AG09309 (cell line): ENCODE data around the gene PRR16.

ENCODE experiments used
- DNase-seq: peaks from one replicate; pipeline ENCODE4 v3.0.0-alpha.2; 2010; ENCODE audit warnings: low read depth
- H3K4me3 ChIP-seq: 2 replicates; pipeline ENCODE4 v1.5.1; 2011; ENCODE audit warnings: mild to moderate bottlenecking, low read depth, low read length, moderate library complexity; ENCODE audit not compliant: control insufficient read depth
- CTCF ChIP-seq: IDR thresholded peaks from 2 replicates; pipeline ENCODE4 v1.5.1; 2011; ENCODE audit warnings: mild to moderate bottlenecking, low read depth, low read length, inconsistent platforms; ENCODE audit not compliant: insufficient read depth, control insufficient read depth; ENCODE audit errors: missing control alignments

PRR16 gene

DNA sequence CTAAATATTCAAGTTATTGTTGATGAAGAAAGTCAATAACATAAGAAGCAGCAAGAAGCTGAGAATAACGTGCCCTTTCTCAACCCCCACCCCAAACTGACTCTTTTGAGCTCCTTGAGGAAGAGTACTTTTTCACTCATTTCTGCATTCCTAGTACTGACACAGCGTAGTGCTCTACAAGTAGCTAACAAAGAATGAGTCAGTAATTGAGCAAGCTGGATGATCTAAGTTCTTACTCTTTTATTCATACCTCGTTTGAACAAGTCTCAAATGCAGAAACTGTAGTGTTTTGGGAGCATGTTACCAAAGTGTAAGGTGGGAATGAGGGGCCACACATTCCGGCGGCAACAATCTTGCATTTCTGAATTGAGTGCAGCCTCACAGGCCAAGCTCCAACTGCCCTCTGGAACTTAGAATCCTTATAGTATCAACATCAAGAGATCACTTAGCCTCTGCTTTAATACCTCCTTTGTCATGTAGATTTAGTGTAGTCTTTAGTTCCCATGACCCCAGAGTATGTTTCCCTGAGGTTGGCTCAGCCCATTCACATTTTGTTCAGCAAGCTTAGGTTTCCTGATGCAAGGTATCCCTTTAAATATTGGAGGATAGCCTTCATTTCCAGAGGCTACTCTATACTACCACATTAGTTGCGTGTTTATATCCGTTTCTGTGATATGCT, 152.0 kb downstream of the PRR16 start:
- DNase-seq = no peak
- TF ChIP-seq CTCF = no peak
- H3K4me3 ChIP-seq = no peak overlapping the region

DNA sequence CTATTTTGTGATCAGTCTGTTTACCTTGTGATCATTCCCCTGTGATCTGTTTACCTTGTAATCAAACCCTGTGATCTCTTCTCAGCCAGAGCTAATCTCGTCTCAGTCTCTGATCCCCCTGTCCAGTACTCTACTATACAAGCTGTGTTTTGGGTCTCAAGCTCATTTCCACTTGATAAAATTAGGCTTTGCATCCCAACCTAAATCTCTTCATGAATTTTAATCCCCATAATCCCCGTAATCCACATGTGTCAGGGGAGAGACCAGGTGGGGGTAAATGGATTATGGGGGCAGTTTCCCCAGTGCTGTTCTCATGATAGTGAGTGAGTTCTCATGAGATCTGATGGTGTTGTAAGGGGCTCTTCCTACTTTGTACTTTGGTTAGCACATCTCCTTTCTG, 157.2 kb downstream of the PRR16 start:
- DNase-seq = no peak
- no peak for TF ChIP-seq CTCF
- H3K4me3 ChIP-seq = no peak overlapping the region

DNA sequence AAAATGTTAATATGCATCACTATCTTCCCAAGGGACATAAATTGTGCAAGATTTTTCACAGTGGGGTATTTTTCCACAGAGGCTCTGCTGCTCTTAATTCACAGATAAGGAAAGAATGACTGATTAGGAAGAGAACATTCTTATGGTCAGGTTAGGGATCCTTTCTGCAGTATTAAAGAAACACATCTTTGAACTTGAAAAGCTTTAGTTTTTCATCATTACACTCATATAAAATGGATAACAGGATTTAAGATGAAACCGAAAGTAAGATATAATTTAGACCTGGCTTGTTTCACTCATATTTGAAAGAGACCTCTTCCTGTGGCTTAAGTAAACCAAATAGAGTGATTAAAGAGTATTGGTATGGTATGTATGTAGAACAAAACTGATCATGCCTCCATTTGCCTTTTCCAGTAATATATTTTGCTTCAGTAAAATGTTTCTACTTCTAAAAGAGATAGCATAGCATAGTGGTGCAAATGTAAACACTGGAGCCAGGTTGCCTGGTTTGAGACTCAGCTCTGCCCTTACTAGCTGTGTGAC, 160.0 kb downstream of the PRR16 start:
- DNase-seq = no peak
- H3K4me3 ChIP-seq = no peak overlapping the region; the same call in 1 of the 2 replicates
- TF ChIP-seq CTCF = no peak

GRCh38 chr5:120628156-120628555, 164.1 kb downstream of the PRR16 start:
- TF ChIP-seq CTCF = no peak
- DNase-seq = no peak
- no peak overlapping the region for H3K4me3 ChIP-seq

DNA sequence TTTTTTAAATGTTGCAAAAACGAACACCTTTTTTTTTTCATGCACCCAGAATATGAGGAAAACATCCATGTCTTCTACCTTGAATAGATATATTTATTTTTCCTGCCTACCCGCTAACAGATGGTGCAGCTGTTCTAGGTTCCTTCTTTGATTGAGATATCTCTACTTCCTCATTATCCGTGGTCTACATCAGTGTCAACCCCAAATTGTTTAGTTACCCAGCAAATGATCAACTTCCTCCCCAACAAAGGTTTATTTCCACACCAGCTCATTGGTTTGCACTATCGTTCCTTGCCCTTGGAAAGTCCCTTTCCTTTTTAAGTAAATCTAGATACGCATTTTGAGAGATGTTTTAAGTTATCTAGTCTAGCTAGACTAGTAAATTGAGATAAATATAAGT, 166.4 kb downstream of the PRR16 start:
- no peak for DNase-seq
- H3K4me3 ChIP-seq = no peak overlapping the region
- TF ChIP-seq CTCF = no peak

GRCh38 chr5:120631611-120632010, 167.5 kb downstream of the PRR16 start:
- no peak overlapping the region for H3K4me3 ChIP-seq
- no peak for TF ChIP-seq CTCF
- DNase-seq = no peak
